Measurements from ENCODE around the gene NARF. TPM values are rescaled to one million over a fixed set of nuclear protein-coding genes. Genes with fewer than 3 reads are reported as not detected.
"Not testable (repeated sequence)": the region's sequence is repeated elsewhere in the genome, so short reads cannot be mapped to it uniquely, and the experiment has no call there.

The NARF gene
- total RNA-seq, 1 experiment from 2014 or later, result 58.5 TPM

DNA sequence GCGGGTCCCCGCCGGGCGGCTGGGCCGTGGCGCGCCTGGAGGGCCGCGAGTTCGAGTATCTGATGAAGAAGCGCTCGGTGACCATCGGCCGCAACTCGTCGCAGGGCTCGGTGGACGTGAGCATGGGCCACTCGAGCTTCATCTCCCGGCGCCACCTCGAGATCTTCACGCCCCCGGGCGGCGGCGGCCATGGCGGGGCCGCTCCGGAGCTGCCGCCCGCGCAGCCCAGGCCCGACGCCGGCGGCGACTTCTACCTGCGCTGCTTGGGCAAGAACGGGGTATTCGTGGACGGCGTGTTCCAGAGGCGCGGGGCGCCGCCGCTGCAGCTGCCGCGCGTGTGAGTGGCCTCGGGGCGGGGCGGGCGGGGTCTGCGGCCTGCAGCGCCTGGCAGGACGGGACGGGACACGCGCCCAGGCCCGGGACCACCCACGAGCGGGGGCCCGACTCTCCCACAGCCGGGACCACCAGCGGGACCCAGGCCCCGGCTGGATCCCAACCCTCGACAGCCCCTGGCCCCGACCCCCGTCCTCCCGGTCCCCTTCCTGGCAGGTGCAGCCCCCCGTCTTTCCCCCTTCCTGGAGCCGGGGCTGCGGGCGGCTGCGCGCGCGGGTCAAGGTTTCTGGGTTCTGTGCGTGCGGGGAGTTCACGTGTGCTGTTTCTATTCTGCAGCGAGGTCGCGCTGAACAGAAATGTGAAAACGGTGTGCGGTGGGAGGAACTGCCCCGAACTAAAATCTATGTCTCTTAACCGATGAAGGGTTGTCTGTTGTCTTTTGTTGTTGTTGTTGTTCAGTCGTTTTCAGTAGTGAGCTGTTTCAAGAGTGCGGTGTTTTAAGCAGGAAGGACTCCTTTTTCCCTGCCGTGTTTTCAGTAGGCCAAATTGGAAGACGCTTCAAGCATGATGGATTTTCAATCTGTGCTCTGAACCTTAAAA, 61.7 kb downstream of the NARF start:
- Histone ChIP-seq H3K36me3 (peaks cover 28% of the 10 kb centered on the region), H3K4me1 (replicated peaks) (peaks cover 24% of the 10 kb centered on the region), H3K9me3 (replicated peaks) (peaks cover 2% of the 10 kb centered on the region; the same call in 1 of the 2 replicates), H3K4me3 (peak overlapping the region; percentile 85), H3K27me3 (replicated peaks) (no peaks in the 10 kb centered on the region), H3K27ac (peak overlapping the region; percentile 43; the same call in 1 of the 2 replicates)
- DNase-seq (ENCODE audit: low read depth in 1 of 2, low spot score in 2 of 2), result peak in 1 of 2 experiments; percentile 51

DNA sequence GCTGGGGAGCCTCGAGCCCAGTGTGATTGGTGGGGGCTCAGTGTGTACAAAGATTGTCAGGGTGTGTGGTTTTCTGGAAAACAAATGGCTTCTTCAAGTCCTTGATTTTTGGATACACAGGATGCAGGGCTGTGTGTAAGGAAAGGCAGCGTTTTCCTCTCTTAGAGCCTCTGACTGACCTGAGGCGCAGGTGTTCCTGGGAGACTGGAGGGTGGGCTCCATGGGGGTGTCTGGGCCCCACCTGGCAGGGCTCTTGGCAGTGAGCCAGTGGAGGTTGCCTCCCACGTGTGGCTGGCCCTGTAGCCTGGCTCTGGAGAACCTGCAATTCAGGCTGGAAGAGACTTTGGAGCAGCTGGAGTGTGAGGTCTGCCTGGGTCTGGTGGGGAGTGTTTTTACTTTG, 66.0 kb downstream of the NARF start:
- Histone ChIP-seq H3K36me3 (peaks cover 28% of the 10 kb centered on the region), H3K27me3 (replicated peaks) (no peaks in the 10 kb centered on the region), H3K4me3 (no peak overlapping the region), H3K27ac (no peak overlapping the region), H3K4me1 (replicated peaks) (peaks cover 24% of the 10 kb centered on the region), H3K9me3 (replicated peaks) (no peaks in the 10 kb centered on the region; the same call in 1 of the 2 replicates)
- no peak for DNase-seq (ENCODE audit: low read depth in 1 of 2, low spot score in 2 of 2)

DNA sequence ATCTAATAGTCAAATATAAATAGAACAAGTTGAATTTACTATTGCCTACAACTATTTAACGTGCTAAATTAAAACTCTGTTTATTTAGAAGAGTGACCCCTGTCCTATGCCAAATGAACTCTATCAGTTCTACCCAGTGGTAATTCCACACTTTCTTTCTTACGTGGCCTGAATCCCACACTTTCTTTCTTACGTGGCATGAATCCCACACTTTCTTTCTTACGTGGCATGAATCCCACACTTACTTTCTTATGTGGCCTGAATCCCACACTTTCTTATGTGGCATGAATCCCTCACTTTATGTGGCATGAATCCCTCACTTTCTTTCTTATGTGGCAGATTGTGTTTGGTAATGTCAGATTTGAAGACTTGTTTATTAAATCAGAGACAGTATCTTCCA, 67.2 kb downstream of the NARF start:
- no peak overlapping the region for H3K4me3 ChIP-seq
- DNase-seq (ENCODE audit: low read depth in 1 of 2, low spot score in 2 of 2), result no peak
- H3K27me3 ChIP-seq (replicated peaks), result no peaks in the 10 kb centered on the region
- H3K36me3 ChIP-seq, result peaks cover 19% of the 10 kb centered on the region
- H3K9me3 ChIP-seq (replicated peaks), result no peaks in the 10 kb centered on the region; the same call in 1 of the 2 replicates
- no peak overlapping the region for H3K27ac ChIP-seq
- peaks cover 31% of the 10 kb centered on the region for H3K4me1 ChIP-seq (replicated peaks)

DNA sequence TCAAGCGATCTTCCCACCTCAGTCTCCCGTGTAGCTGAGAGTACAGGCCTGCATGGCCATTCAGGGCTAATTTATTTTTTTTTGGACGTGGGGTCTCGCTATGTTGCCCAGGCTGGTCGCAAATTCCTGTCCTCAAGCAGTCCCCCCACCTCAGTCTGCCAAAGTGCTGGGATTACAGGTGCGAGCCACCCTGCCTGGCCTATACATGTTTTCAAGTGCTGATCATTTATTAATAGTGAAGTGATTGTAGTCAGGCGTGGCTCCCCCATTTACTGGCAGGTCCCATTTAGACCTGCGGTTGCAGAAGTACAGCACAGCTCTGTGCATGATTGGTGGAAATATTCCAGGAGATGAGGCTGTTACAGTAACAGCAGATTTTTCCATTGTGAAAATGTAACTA, 69.4 kb downstream of the NARF start:
- H3K27ac ChIP-seq, result no peak overlapping the region
- H3K9me3 ChIP-seq (replicated peaks), result no peaks in the 10 kb centered on the region
- H3K36me3 ChIP-seq, result peaks cover 7% of the 10 kb centered on the region; the same call in 1 of the 2 replicates
- DNase-seq (ENCODE audit: low read depth in 1 of 2, low spot score in 2 of 2), result no peak
- peaks cover 33% of the 10 kb centered on the region for H3K4me1 ChIP-seq (replicated peaks)
- H3K27me3 ChIP-seq (replicated peaks), result no peaks in the 10 kb centered on the region
- H3K4me3 ChIP-seq, result no peak overlapping the region

DNA sequence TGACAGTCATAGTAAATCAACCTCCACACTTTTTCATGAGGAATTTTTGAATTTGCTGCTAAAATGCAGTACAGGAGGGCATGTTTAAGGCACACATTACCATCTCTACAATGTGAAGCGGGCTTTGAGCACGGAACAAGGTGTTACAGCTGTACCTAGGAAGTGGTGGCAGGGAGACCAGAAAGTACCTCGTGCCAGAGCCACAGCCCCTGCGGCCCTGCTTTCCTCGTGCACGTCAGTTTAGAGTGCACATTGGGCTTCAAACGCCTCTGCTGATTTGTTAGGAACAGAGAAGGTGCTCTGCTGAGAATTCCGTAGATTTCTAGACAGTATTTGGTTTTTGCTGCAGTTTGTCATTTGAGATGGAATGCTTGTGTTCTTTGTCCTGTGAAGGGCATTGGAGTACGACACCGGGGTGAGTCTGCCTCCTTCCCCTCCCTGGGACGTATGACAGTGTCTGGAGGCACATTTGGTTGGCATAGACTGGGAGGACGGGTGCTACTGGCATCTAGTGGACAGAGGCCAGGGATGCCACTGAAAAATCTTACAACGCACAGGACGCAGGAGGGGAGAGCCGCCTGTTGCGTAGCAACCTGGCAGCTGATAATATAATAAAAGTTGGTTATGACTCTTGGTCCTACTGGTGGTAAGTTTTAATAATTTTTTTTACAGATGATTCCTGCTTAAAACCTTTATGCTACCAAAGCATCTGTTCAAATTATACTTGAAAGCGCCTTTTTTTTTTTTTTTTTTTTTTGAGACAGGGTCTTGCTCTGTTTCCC, 70.1 kb downstream of the NARF start:
- peaks cover 33% of the 10 kb centered on the region for H3K4me1 ChIP-seq (replicated peaks)
- H3K27ac ChIP-seq, result no peak overlapping the region
- H3K27me3 ChIP-seq (replicated peaks), result no peaks in the 10 kb centered on the region
- H3K36me3 ChIP-seq, result peaks cover 3% of the 10 kb centered on the region; the same call in 1 of the 2 replicates
- H3K9me3 ChIP-seq (replicated peaks), result no peaks in the 10 kb centered on the region
- H3K4me3 ChIP-seq, result no peak overlapping the region
- peak; percentile 30 to 63 for DNase-seq (ENCODE audit: low read depth in 1 of 2, low spot score in 2 of 2)

DNA sequence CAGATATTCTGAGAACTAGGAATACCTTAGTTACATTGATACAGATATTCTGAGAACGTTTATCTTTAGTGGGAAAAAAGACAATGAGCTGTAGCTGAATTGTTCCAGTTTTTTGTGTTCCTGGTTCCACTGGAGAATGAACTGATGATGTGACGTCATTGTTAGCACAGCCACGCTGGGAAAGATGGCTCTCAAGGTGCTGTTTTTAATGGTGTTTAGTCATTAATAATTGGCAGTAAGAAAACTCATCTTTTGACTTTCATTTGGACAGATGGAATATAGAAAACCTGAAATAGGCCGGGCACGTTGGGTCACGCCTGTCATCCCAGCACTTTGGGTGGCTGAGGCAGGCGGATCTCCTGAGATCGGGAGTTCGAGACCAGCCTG, 71.4 kb downstream of the NARF start:
- Histone ChIP-seq H3K4me3 (no peak overlapping the region), H3K4me1 (replicated peaks) (peaks cover 35% of the 10 kb centered on the region), H3K27ac (0 out of 2 replicates have a peak overlapping the region, but pooled peaks have one; percentile 0)

DNA sequence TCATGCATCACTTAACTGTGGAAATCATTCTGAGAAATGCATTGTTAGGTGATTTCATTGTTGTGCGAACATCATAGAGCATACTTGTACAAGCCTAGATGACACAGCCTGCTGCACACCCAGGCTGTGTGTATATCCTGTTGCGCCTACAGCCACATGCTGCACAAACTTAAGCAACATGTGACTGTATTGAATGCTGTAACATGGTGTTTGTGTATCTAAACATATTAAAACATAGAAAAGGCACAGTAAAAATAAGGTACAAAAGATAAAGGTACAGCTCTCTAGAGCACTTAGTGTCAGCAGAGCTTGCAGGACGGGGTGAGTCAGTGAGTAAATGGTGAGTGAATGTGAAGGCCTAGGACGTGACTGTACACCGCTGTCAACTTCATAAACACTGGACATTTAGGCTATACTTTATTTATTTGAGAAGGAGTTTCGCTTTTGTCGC, 72.9 kb downstream of the NARF start:
- Histone ChIP-seq H3K9me3 (replicated peaks) (no peaks in the 10 kb centered on the region), H3K27me3 (replicated peaks) (no peaks in the 10 kb centered on the region), H3K4me3 (no peak overlapping the region), H3K4me1 (replicated peaks) (peaks cover 50% of the 10 kb centered on the region), H3K27ac (peak overlapping the region; percentile 71), H3K36me3 (no peaks in the 10 kb centered on the region)
- DNase-seq (ENCODE audit: low read depth in 1 of 2, low spot score in 2 of 2), result peak; percentile 84 to 91

More for the DNA sequence above, 71.4 kb downstream of the NARF start:
- no peak for DNase-seq (ENCODE audit: low read depth in 1 of 2, low spot score in 2 of 2)
- Histone ChIP-seq H3K9me3 (replicated peaks) (no peaks in the 10 kb centered on the region), H3K27me3 (replicated peaks) (no peaks in the 10 kb centered on the region), H3K36me3 (no peaks in the 10 kb centered on the region)

DNA sequence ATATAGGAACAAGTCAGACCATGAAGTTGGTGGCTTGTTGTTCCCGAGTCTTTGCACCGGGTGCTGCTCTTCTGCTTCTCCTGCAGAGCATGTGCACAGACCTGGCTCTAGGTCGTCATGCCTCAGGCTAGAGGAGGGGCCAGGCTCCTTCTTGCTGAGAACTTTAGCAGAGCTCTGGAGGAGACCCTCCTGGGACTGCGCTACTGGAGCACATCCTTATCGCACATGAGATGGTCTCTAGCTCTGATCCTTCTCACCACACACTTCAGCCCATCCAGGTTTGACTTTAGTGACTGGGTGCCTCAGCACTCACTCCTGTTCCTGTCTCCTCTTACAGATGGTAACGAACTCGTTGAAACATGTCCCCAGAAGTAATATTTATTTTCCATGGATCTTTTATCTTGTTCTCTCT, 75.9 kb downstream of the NARF start:
- DNase-seq (ENCODE audit: low read depth in 1 of 2, low spot score in 2 of 2), result no peak
- no peaks in the 10 kb centered on the region for H3K36me3 ChIP-seq
- no peaks in the 10 kb centered on the region for H3K9me3 ChIP-seq (replicated peaks)
- no peaks in the 10 kb centered on the region for H3K27me3 ChIP-seq (replicated peaks)
- peaks cover 65% of the 10 kb centered on the region for H3K4me1 ChIP-seq (replicated peaks)
- no peak overlapping the region for H3K27ac ChIP-seq
- no peak overlapping the region for H3K4me3 ChIP-seq

DNA sequence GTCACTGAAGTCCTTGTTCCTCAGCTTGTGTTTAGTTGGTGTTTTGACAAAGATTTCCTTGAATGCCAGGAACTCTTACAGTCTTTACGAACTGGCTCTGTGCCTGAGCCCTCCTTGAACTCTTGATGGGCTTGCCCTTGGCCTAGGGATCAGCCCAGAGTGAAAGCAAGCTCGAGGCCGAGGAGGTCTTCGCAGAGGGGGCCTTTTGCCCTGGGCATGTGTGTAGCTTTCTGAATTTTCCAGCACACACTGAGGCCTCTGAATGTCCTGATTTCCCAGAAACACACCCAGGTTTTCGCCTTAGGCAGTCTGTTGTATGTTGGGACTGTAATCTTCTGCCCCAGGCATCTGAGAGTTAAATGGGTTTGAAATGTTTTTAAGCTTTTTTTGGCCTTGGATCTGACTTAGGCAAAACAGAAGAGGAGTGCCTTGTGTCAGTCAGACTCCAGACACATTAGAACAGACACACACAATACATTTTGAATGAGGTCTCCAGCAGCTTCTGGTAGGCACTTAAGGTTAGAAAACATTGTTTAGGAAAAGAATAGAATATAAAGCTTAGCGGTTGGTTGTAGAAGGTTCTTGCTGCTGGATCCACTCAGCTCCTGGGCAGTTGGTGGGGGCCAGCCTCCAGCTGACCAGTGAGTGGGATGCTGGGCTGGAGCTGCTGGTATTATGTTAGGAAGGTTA, 78.1 kb downstream of the NARF start:
- Histone ChIP-seq H3K36me3 (peaks cover 5% of the 10 kb centered on the region; the same call in 1 of the 2 replicates), H3K27me3 (replicated peaks) (no peaks in the 10 kb centered on the region)
- no peak for DNase-seq (ENCODE audit: low read depth in 1 of 2, low spot score in 2 of 2)

DNA sequence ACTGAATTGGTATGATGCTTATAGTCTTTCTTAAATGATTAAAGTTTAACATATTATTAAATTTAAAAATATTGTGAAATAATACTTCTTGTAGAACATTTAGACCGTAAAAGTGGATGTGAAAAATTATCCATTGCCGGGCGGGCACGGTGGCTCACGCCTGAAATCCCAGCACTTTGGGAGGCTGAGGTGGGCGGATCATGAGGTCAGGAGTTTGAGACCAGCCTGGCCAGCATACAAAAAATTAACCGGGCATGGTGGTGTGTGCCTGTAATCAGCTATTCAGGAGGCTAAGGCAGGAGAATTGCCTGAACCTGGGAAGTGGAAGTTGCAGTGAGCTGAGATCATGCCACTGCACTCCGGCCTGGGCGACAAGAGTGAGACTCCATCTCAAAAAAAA, 78.7 kb downstream of the NARF start:
- not testable (repeated sequence) for H3K36me3 ChIP-seq; H3K9me3 ChIP-seq (replicated peaks); H3K27me3 ChIP-seq (replicated peaks); H3K4me3 ChIP-seq; DNase-seq (ENCODE audit: low read depth in 1 of 2, low spot score in 2 of 2)
- Histone ChIP-seq H3K4me1 (replicated peaks) (peaks cover 38% of the 10 kb centered on the region), H3K27ac (peak overlapping the region; percentile 79)

More for the DNA sequence above, 78.1 kb downstream of the NARF start:
- no peak overlapping the region for H3K4me3 ChIP-seq
- peaks cover 44% of the 10 kb centered on the region for H3K4me1 ChIP-seq (replicated peaks)
- peak overlapping the region; percentile 79 for H3K27ac ChIP-seq
- no peaks in the 10 kb centered on the region for H3K9me3 ChIP-seq (replicated peaks)

DNA sequence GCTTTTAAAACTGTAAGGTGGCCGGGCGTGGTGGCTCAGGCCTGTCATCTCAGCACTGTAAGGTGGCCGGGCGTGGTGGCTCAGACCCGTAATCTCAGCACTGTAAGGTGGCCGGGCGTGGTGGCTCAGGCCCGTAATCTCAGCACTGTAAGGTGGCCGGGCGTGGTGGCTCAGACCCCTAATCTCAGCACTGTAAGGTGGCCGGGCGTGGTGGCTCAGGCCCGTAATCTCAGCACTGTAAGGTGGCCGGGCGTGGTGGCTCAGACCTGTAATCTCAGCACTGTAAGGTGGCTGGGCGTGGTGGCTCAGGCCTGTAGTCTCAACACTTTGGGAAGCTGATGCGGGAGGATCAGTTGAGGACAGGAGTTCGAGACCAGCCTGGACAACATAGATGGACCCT, 80.5 kb downstream of the NARF start:
- DNase-seq (ENCODE audit: low read depth in 1 of 2, low spot score in 2 of 2); H3K27me3 ChIP-seq (replicated peaks); H3K36me3 ChIP-seq; H3K4me3 ChIP-seq; H3K9me3 ChIP-seq (replicated peaks); H3K27ac ChIP-seq: not testable (repeated sequence)
- peaks cover 38% of the 10 kb centered on the region for H3K4me1 ChIP-seq (replicated peaks)

Data from SJSA1 (cell line).